GM12891 (cell line): ENCODE results near the gene ACTN3.

Experiments used
- PAX5 ChIP-seq: IDR thresholded peaks from 2 replicates; pipeline ENCODE4 v1.6.1; 2011; ENCODE audit warnings: low read length, moderate library complexity, mild to moderate bottlenecking; ENCODE audit not compliant: insufficient read depth, severe bottlenecking
- POLR2A ChIP-seq: IDR thresholded peaks from 2 replicates; pipeline ENCODE4 v1.6.1; 2011; ENCODE audit warnings: low read depth, low read length, control low read depth
- POLR2AphosphoS5 ChIP-seq: IDR thresholded peaks from 2 replicates; pipeline ENCODE4 v1.6.1; 2011; ENCODE audit warnings: low read depth, low read length, control low read depth
- POU2F2 ChIP-seq: IDR thresholded peaks from 2 replicates; pipeline ENCODE4 v1.6.1; 2011; ENCODE audit warnings: low read depth, mild to moderate bottlenecking, control low read depth, low read length, moderate library complexity
- SPI1 ChIP-seq: IDR thresholded peaks from 2 replicates; pipeline ENCODE4 v1.6.1; 2011; ENCODE audit warnings: low read depth, low read length, control low read depth
- TAF1 ChIP-seq: IDR thresholded peaks from 2 replicates; pipeline ENCODE4 v1.6.1; 2011; ENCODE audit warnings: low read depth, low read length, control low read depth

DNA sequence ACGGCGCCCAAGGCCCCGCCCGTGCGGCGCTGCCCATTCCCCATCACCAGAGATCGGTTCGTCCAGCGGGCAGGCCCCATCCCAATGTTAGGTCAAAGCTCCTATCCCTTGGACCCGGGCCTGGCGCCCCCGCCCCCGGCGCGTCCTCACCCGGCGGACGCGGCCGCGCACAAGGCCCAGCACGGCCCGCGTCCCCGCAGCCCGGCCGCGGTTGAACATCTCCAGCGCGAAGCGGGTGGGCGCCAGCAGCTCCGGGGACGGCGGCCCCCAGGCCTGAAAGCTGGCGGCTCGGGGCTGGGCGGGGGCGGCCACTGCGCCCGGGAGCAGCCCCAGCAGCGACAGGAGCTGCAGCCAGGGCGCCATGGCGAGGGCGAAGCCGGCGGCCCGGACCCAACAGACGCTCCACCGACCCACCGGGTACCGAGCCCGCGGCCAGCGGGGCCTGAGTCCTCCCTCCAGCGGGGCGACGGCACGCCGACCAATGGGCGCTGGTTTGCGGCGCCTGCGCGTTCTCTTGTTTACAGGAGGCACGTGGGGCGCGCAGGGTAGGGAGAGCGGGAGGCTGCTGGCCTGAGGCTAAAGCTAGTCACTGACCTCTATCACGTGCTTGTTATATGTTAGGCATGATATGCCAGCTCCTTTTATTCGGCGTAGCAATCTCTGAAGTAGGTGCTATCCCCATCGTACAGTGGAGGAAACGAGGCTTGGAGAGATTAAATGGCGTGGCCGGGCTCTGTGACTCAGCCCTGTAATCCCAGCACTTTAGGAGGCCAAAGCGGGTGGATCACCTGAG is 21.6 kb downstream of the ACTN3 start, which contains the start of gene CTSF:
- TF ChIP-seq POLR2A (no peak), TAF1 (no peak), POU2F2 (no peak), POLR2AphosphoS5 (no peak), SPI1 (no peak), PAX5 (no peak)
